Activated B cell treated with CpG ODN at 0.5 μM for 24 hours (primary cell): ENCODE measurements around the gene TMEM25. TPM values are rescaled to one million over a fixed set of nuclear protein-coding genes. Genes with fewer than 3 reads are reported as not detected.
"Not testable (repeated sequence)": the region's sequence is repeated elsewhere in the genome, so short reads cannot be mapped to it uniquely, and the experiment has no call there.

ENCODE experiments used
- ATAC-seq: fragments of 200-7000 bp; cut with Tn5 transposase; one replicate; pipeline ENCODE4 v1.10.0; 2021; ENCODE audit warnings: low read depth, mild to moderate bottlenecking, moderate library complexity
- CTCF ChIA-PET: fragments of 350-600 bp; sonication (Branson Sonifier 250); formaldehyde crosslinking; loops from one replicate; lab custom pipeline; 2021; ENCODE audit warnings: antibody characterized with exemption; lab: Charles Lee
- POLR2A ChIA-PET: fragments of 350-600 bp; sonication (Branson Sonifier 250); formaldehyde crosslinking; loops from one replicate; lab custom pipeline; 2021; ENCODE audit warnings: antibody characterized with exemption; lab: Charles Lee
- DNase-seq: peaks from one replicate; pipeline ENCODE4 v3.0.0; 2022
- H3K27ac Mint-ChIP-seq: one replicate; pipeline ENCODE4 v1.8.0; 2020; ENCODE audit warnings: mixed read lengths
- H3K27me3 Mint-ChIP-seq: one replicate; pipeline ENCODE4 v1.8.0; 2021; ENCODE audit warnings: mixed read lengths
- H3K36me3 Mint-ChIP-seq: one replicate; pipeline ENCODE4 v1.8.0; 2021; ENCODE audit warnings: low read depth, mixed read lengths
- H3K4me1 Mint-ChIP-seq: one replicate; pipeline ENCODE4 v1.8.0; 2021; ENCODE audit warnings: mixed read lengths
- H3K4me3 Mint-ChIP-seq: one replicate; pipeline ENCODE4 v1.8.0; 2020; ENCODE audit warnings: mild to moderate bottlenecking, mixed read lengths
- H3K9me3 Mint-ChIP-seq: one replicate; pipeline ENCODE4 v1.8.0; 2020; ENCODE audit warnings: mixed read lengths
- CTCF ChIP-seq: fragments of 200-600 bp; IDR thresholded peaks from one replicate; pipeline ENCODE4 v1.8.0; 2022; ENCODE audit warnings: antibody characterized with exemption, mild to moderate bottlenecking
- intact Hi-C: fragments of 100-400 bp; cut with micrococcal nuclease; formaldehyde crosslinking; loops from one replicate; pipeline ENCODE4 v1.15.1; 2024
- total RNA-seq: library from RNA; stranded (reverse); gene quantifications from 2 replicates; pipeline ENCODE4 v1.2.3, GENCODE V29; 2022

Gene TMEM25
- total RNA-seq, 1 donor from 2014 or later, result 12.5 TPM

DNA sequence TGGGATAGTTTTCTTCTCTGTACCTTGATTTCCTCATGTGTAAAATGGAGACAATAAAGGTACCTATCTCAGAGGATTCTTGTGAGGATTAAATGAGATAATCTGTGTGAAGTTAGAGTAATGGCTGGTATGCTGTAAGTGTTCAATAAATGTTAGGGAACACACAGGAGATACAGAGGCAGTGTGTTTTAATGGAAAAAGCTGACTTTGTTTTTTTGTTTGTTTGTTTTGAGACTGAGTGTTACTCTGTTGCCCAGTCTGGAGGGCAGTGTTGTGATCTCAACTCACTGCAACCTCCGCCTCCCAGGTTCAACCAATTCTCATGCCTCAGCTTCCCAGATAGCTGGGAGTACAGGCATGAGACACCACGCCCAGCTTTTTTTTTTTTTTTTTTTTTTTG lies 38.7 kb downstream of the TMEM25 start:
- no peak overlapping the region for H3K27ac Mint-ChIP-seq
- ATAC-seq (no peak), DNase-seq (no peak)
- H3K9me3 Mint-ChIP-seq, result no peaks in the 10 kb centered on the region
- intact Hi-C loops, result loop anchor here (5.0 kb wide), 3 partner anchors 132 to 422 kb away; partner anchors contain the start of gene KMT2A
- TF ChIP-seq CTCF, result no peak
- ChIA-PET POLR2A (interaction anchor here (0.6 kb wide), 1 partner anchor 428 kb away, joined by 3 read pairs; no protein-coding TSS in a partner anchor), CTCF (no interaction called here)
- peaks cover 35% of the 10 kb centered on the region for H3K4me1 Mint-ChIP-seq
- peaks cover 21% of the 10 kb centered on the region for H3K36me3 Mint-ChIP-seq
- H3K4me3 Mint-ChIP-seq, result no peak overlapping the region
- H3K27me3 Mint-ChIP-seq, result no peaks in the 10 kb centered on the region

DNA sequence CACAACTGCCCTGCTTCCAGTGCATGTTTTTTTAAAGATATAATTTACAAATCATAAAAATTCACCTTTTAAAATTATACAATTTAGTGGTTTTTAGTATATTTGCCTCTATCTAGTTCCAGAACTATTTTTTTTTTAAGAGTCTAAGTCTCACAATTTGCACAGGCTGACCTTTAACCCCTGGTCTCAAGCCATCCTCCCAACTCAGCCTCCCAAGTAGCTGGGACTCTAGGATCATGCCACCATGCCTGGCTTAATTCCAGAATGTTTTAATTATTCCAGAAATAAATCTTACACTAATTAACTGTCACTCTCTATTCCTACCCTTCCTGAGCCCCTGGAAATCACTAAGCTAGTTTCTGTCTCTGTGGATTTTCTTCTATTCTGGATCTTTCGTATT lies 39.8 kb downstream of the TMEM25 start:
- CTCF ChIA-PET, result no interaction called here
- H3K27ac Mint-ChIP-seq, result peak overlapping the region; percentile 18

GRCh38 chr11:118571701-118572060 lies 40.7 kb downstream of the TMEM25 start:
- H3K4me3 Mint-ChIP-seq, result peak overlapping the region; percentile 93
- CTCF ChIA-PET, H3K9me3 Mint-ChIP-seq, ATAC-seq, H3K27me3 Mint-ChIP-seq: not testable (repeated sequence)
- peak; percentile 23 for DNase-seq
- POLR2A ChIA-PET, result interaction anchor here (0.6 to 1.5 kb wide), 12 partner anchors 16 to 755 kb away, joined by 3 to 8 read pairs (median 4); partner anchors contain the start of genes HMBS, KMT2A, PHLDB1 and TMEM25
- H3K4me1 Mint-ChIP-seq, result peaks cover 44% of the 10 kb centered on the region
- H3K27ac Mint-ChIP-seq, result peak overlapping the region; percentile 86
- peaks cover 20% of the 10 kb centered on the region for H3K36me3 Mint-ChIP-seq
- intact Hi-C loops, result loop anchor here (1.0 to 5.0 kb wide), 5 partner anchors 39 to 427 kb away; partner anchors contain the start of genes ATP5MG, CENATAC, KMT2A and UBE4A

More for the DNA sequence above, 39.8 kb downstream of the TMEM25 start:
- ATAC-seq (no peak), DNase-seq (no peak)
- H3K4me1 Mint-ChIP-seq, result peaks cover 40% of the 10 kb centered on the region
- TF ChIP-seq CTCF, result no peak
- peaks cover 21% of the 10 kb centered on the region for H3K36me3 Mint-ChIP-seq
- no peaks in the 10 kb centered on the region for H3K27me3 Mint-ChIP-seq
- intact Hi-C loops, result loop anchor here (5.0 kb wide), 1 partner anchor 133 kb away; the partner anchor contains the start of gene KMT2A
- H3K4me3 Mint-ChIP-seq, result no peak overlapping the region
- H3K9me3 Mint-ChIP-seq, result no peaks in the 10 kb centered on the region
- POLR2A ChIA-PET, result no interaction called here

DNA sequence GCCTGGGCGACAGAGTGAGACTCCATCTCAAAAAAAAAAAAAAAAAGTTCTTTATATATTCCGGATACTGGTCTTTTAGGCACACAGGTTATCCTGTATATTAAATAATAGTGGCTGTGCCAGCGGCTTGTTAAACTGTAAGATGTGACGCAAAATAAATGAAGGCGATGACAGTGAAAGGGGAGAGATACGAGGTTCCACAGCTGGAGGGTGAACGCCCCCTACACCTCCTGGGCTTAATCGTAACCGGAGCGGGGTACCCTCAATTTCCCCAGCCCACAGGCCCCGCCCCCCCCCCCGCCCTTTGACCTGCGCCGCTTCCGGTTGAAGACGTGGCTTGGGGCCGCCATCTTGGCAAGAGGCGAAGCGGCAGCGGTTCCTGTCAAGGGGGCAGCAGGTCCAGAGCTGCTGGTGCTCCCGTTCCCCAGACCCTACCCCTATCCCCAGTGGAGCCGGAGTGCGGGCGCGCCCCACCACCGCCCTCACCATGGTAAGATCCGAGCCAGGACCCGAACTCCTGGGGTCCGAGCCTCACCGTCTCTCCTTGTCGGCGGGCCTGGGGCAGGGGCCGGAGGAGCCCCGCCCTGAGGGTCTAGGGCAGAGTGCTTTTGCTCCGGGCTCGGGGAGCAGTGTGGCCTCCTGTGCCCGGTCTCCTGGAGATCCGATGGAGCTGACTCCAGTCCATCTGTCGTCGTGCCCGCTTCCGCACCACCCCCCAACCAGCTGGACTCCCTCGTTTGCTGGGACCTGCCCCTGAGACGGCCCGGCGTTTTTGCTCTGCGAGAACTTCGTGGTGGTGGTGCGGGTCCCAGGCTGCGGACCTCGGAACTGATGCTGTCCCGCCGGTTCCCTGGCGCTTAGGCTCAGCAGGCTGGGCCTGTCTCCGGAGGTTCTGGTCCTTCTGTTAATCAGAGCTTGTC lies 41.3 kb downstream of the TMEM25 start, which contains the start of gene ARCN1:
TSS of gene ARCN1 (plus strand) at position 349 of the 920 bp plus-strand sequence. CDS start at position 488, 139 bp downstream.
- intact Hi-C loops, result loop anchor here (1.0 to 5.0 kb wide), 5 partner anchors 38 to 426 kb away; partner anchors contain the start of genes ATP5MG, CENATAC, KMT2A and UBE4A
- H3K27me3 Mint-ChIP-seq, result no peaks in the 10 kb centered on the region
- H3K27ac Mint-ChIP-seq, result peak within 1 kb of the TSS; percentile 86
- H3K36me3 Mint-ChIP-seq, result peaks cover 21% of the 10 kb centered on the region
- DNase-seq, result peak; percentile 67
- TF ChIP-seq CTCF, result no peak
- peak; percentile 88 for ATAC-seq
- POLR2A ChIA-PET, result interaction anchor here (0.5 to 1.5 kb wide), 18 partner anchors 17 to 762 kb away, joined by 3 to 9 read pairs (median 4); partner anchors contain the start of genes HMBS, KMT2A, PHLDB1 and TMEM25
- H3K9me3 Mint-ChIP-seq, result no peaks in the 10 kb centered on the region
- peak within 1 kb of the TSS; percentile 93 for H3K4me3 Mint-ChIP-seq
- peaks cover 45% of the 10 kb centered on the region for H3K4me1 Mint-ChIP-seq
- CTCF ChIA-PET, result interaction anchor here (0.8 kb wide), 1 partner anchor 37 kb away, joined by 3 read pairs; no protein-coding TSS in a partner anchor

- ATAC-seq, result peak; percentile 11
- Mint-ChIP-seq H3K27ac (peak overlapping the region; percentile 86), H3K4me3 (peak overlapping the region; percentile 93), H3K36me3 (peaks cover 25% of the 10 kb centered on the region), H3K4me1 (peaks cover 49% of the 10 kb centered on the region), H3K9me3 (no peaks in the 10 kb centered on the region), H3K27me3 (no peaks in the 10 kb centered on the region)
- CTCF ChIA-PET, result interaction anchor here (0.8 kb wide), 1 partner anchor 36 kb away, joined by 3 read pairs; no protein-coding TSS in a partner anchor
- intact Hi-C loops, result loop anchor here (1.0 to 5.0 kb wide), 5 partner anchors 37 to 426 kb away; partner anchors contain the start of genes ATP5MG, CENATAC, KMT2A and UBE4A
- no peak for TF ChIP-seq CTCF
- POLR2A ChIA-PET, result interaction anchor here (0.8 to 1.5 kb wide), 6 partner anchors 32 to 529 kb away, joined by 3 to 8 read pairs (median 5); partner anchors contain the start of genes PHLDB1 and TMEM25
- DNase-seq, result no peak
These were observed 42.1 kb downstream of the TMEM25 start for GRCh38 chr11:118572981-118573550.
